Nephron (organoid): ENCODE results near the gene SECISBP2.

ENCODE experiments used
- H3K27ac Mint-ChIP-seq, 3 experiments: 2 replicates each; pipeline ENCODE4 v1.8.0; 2020; ENCODE audit warnings: mixed read lengths in 3 of 3, mild to moderate bottlenecking in 2 of 3, moderate library complexity in 1 of 3
- H3K27me3 Mint-ChIP-seq: 2 replicates; pipeline ENCODE4 v1.8.0; 2021; ENCODE audit warnings: low read depth, mild to moderate bottlenecking, moderate library complexity, mixed read lengths
- H3K36me3 Mint-ChIP-seq: 2 replicates; pipeline ENCODE4 v1.8.0; 2020; ENCODE audit warnings: low read depth, mixed read lengths
- H3K4me1 Mint-ChIP-seq: 2 replicates; pipeline ENCODE4 v1.8.0; 2020; ENCODE audit warnings: mixed read lengths
- H3K4me3 Mint-ChIP-seq, 3 experiments: 2 replicates each; pipeline ENCODE4 v1.8.0; 2020; ENCODE audit warnings: mild to moderate bottlenecking in 3 of 3, mixed read lengths in 3 of 3, moderate library complexity in 2 of 3
- H3K9me3 Mint-ChIP-seq: 2 replicates; pipeline ENCODE4 v1.8.0; 2020; ENCODE audit warnings: mixed read lengths
- TF ChIP-seq, protein P1 (sequence below), 3 experiments: fragments of 200-600 bp; sonication (generic); IDR thresholded peaks; one replicate each; pipeline ENCODE4 v1.5.0; 2021; ENCODE audit warnings: antibody characterized with exemption in 3 of 3; ENCODE audit not compliant: unreplicated experiment in 3 of 3

Gene SECISBP2

DNA sequence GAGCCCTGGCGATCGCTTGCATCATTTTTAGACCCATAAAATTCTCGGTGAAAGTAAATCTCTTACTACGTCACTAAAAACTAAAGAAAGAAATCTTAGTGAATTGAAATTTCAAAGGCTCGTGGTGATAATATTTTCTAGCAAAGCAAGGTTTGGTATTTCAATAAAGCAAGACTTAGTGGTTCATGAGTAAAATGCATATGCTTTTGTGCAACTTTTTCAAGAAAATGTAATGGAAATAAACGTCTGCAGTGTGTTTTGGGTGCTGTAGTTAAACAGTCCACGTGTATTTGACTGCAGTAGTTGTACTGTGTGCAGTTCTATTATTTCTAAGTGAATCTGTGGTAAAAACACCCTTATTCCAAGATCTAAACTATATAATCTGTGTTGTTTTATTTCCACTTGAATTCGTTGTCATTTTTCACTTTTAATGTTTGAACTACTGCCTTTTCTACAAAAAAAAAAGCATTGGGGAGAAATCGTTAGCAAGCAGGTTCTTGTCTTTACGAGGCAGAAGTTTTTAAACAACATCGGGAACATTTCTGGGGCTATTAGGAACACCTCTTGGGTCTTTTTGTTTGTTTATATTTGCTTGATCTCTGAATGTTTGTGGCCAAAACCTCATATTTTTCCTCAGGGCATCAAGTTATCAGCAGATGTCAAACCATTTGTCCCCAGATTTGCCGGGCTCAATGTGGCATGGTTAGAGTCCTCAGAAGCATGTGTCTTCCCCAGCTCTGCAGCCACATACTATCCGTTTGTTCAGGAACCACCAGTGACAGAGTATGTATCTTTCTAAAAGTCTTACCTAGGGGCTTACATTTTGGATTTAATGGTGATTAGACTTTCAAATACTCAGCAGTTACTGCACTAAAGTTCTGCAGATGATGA lies 960 bp downstream of the SECISBP2 start:
- Mint-ChIP-seq H3K4me3 (peak overlapping the region; percentile 83 to 92 (median 85)), H3K36me3 (peaks cover 42% of the 10 kb centered on the region), H3K9me3 (no peaks in the 10 kb centered on the region), H3K27me3 (no peaks in the 10 kb centered on the region), H3K4me1 (peaks cover 70% of the 10 kb centered on the region), H3K27ac (peak overlapping the region; percentile 96 to 98 (median 96))
- TF ChIP-seq, protein P1, sequence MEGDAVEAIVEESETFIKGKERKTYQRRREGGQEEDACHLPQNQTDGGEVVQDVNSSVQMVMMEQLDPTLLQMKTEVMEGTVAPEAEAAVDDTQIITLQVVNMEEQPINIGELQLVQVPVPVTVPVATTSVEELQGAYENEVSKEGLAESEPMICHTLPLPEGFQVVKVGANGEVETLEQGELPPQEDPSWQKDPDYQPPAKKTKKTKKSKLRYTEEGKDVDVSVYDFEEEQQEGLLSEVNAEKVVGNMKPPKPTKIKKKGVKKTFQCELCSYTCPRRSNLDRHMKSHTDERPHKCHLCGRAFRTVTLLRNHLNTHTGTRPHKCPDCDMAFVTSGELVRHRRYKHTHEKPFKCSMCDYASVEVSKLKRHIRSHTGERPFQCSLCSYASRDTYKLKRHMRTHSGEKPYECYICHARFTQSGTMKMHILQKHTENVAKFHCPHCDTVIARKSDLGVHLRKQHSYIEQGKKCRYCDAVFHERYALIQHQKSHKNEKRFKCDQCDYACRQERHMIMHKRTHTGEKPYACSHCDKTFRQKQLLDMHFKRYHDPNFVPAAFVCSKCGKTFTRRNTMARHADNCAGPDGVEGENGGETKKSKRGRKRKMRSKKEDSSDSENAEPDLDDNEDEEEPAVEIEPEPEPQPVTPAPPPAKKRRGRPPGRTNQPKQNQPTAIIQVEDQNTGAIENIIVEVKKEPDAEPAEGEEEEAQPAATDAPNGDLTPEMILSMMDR (IDR thresholded peaks at IDR 0.05; ENCODE audit: unreplicated experiment in 3 of 3) = peak in 1 of 3 experiments; percentile 78

DNA sequence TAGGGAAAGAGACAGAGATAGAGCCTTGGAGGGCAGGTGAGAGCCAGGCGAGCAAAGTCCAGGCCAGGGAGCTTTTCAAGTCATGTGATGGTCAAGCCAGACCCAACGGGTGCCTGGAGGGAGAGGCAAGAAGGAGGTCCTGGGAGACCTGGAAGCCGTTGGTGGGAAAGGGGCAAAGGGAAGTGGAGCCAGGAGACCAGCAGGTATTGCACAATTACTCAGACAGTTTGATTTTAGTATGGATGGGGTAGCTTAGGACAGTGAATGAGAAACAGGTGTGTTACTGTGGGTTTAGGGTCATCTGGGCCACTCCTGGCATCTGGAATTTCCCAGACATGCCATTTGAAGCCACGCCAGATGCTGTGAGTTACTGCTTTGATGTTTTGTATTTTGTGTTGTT lies 5.1 kb downstream of the SECISBP2 start:
- Mint-ChIP-seq H3K4me1 (peaks cover 50% of the 10 kb centered on the region), H3K27me3 (no peaks in the 10 kb centered on the region), H3K27ac (no peak overlapping the region), H3K4me3 (no peak overlapping the region), H3K9me3 (no peaks in the 10 kb centered on the region), H3K36me3 (peaks cover 22% of the 10 kb centered on the region)
- TF ChIP-seq, protein P1 (IDR thresholded peaks at IDR 0.05; ENCODE audit: unreplicated experiment in 3 of 3) = no peak

DNA sequence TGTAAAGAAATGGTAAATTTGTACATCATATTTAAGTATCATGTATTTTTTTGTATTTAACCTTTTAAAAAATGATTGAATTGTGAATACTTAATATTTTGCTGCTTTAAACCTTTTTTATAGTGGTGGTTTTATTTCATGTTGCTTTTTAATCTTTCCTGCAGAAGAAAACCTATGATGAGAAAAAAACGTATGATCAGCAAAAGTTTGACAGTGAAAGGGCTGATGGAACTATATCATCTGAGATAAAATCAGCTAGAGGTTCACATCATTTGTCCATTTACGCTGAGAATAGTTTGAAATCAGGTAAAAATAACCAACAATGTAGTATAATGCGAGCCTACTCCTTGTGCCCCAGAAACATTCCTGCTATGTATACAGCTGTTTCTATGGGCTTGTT lies 7.4 kb downstream of the SECISBP2 start:
- Mint-ChIP-seq H3K4me1 (peaks cover 32% of the 10 kb centered on the region), H3K27me3 (no peaks in the 10 kb centered on the region), H3K4me3 (no peak overlapping the region), H3K27ac (no peak overlapping the region), H3K9me3 (no peaks in the 10 kb centered on the region), H3K36me3 (peaks cover 35% of the 10 kb centered on the region)
- TF ChIP-seq, protein P1 (IDR thresholded peaks at IDR 0.05; ENCODE audit: unreplicated experiment in 3 of 3) = no peak

DNA sequence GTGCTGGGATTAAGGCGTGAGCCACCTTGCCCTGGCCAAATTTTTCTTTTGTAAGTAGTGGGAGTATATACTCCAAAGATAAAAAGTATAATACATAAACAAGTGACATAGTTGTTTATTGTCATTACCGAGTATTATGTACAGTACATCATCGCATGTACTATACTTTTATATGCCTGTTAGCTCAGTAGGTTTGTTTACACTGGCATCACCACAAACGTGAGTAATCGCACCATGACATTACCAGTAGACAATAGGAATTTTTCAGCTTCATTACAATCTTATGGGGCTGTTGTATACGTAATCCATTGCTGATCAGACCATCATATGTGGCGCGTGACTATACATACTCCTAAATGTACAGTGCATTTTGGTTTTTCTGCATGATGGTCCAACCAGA lies 9.8 kb downstream of the SECISBP2 start:
- Mint-ChIP-seq H3K4me3 (no peak overlapping the region), H3K4me1 (peaks cover 12% of the 10 kb centered on the region), H3K36me3 (peaks cover 37% of the 10 kb centered on the region), H3K9me3 (no peaks in the 10 kb centered on the region), H3K27me3 (no peaks in the 10 kb centered on the region), H3K27ac (no peak overlapping the region)
- TF ChIP-seq, protein P1 (IDR thresholded peaks at IDR 0.05; ENCODE audit: unreplicated experiment in 3 of 3) = no peak

DNA sequence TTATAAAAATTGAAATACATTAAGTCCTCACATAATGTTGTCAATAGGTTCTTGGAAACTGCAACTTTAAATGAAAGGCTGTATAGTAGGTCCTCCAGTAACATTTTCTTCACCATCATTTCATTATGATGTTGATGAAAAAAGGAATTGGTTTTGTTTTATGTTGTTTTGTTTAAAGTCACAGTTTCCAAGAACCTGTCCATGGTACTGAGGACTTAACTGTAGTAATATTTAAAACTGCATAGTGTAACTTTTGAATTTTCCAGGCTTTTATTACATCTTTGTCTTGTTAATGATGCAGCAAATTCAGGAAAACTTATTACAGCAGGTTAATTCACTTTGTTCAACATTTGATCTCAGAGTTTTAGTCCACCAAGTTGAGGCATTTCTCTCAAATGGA lies 11.6 kb downstream of the SECISBP2 start:
- no peak overlapping the region for H3K4me3 Mint-ChIP-seq
- TF ChIP-seq, protein P1 (IDR thresholded peaks at IDR 0.05; ENCODE audit: unreplicated experiment in 3 of 3) = no peak
- no peaks in the 10 kb centered on the region for H3K4me1 Mint-ChIP-seq
- H3K27ac Mint-ChIP-seq = no peak overlapping the region
- H3K27me3 Mint-ChIP-seq = no peaks in the 10 kb centered on the region
- H3K9me3 Mint-ChIP-seq = no peaks in the 10 kb centered on the region
- peaks cover 50% of the 10 kb centered on the region for H3K36me3 Mint-ChIP-seq

DNA sequence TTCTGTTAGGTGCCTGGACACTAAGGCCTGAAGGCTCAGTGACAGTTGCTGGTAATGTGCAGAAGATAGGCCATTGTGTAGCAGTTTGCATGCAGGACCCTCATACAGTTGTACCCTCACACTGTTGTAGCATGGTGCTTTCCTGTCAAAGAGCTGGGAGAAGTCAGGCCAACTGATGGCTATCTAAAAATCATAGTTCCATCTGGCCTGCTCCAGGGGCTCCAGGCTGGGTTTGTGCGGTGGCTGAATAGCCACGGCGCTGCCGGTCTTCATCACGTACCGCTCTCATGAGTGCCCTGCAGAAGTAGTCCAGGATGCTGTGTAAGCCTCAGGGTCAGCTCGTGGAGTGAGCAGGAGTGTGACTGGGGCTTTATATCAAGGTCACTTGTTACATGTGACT lies 12.2 kb downstream of the SECISBP2 start:
- Mint-ChIP-seq H3K4me1 (no peaks in the 10 kb centered on the region), H3K9me3 (no peaks in the 10 kb centered on the region), H3K27me3 (no peaks in the 10 kb centered on the region), H3K4me3 (no peak overlapping the region), H3K36me3 (peaks cover 54% of the 10 kb centered on the region), H3K27ac (no peak overlapping the region)
- TF ChIP-seq, protein P1 (IDR thresholded peaks at IDR 0.05; ENCODE audit: unreplicated experiment in 3 of 3) = no peak
